ENCODE measurements around the gene RELL1.
"Not testable (repeated sequence)": the region's sequence is repeated elsewhere in the genome, so short reads cannot be mapped to it uniquely, and the experiment has no call there.

Gene RELL1

DNA sequence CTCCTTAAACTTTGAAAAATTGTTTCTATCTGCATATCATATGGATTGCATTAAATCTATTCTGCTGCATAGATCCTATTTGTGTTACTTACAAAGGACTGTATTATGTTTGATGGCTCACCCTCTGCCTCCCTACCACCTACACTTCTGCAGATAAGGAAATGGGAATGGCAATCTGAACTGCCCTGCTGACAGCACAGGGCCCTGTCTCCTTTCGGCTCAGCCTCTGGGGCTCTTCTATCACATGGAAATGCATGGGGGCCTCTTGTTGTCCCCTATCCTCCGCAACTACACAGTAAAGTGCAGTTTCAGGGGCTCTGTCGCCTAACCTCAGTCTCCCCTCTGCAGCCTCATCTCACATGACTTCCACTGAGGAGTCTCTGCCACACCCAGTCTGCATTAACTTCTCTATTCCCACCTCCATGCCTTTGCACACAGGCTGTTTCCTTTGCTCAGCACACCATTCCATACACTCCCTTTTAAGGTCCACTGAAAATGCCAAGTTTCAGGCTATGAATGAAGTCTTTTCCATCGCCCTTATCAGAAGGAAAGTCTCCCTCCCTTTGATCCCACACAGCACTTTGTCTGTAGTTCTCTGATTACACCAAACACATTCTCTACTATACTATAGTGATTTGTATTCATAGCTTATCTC is 12.5 kb downstream of the RELL1 start:
- TF ChIP-seq CTCF (conservative IDR thresholded peaks at IDR 0.05) (no peak), ZFX (IDR thresholded peaks at IDR 0.05) (no peak)
- no peak overlapping the region for H3K27ac ChIP-seq

GRCh38 chr4:37671072-37671471 is 15.1 kb downstream of the RELL1 start:
- H3K27ac ChIP-seq = no peak overlapping the region
- no peak for TF ChIP-seq CTCF (conservative IDR thresholded peaks at IDR 0.05)
- TF ChIP-seq ZFX (IDR thresholded peaks at IDR 0.05) = no peak

DNA sequence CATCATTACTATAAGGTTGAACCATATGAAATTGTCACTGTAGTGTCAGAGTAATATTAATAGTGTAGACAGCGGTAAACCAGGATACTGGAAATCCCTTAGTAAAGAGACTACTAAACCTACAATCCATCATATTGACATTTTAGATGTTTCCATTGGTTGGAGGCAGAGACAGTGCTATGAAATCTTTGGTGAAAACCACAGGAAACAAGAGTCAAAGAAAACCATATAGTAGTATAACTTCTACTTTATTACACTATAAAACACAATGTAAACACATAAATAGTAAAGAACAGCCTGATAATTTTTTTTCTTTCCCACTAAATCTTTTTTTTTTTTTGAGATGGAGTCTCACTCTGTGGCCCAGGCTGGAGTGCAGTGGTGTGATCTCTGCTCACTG is 15.9 kb downstream of the RELL1 start:
- TF ChIP-seq CTCF (conservative IDR thresholded peaks at IDR 0.05) (no peak), ZFX (IDR thresholded peaks at IDR 0.05) (no peak)
- H3K27ac ChIP-seq = peak overlapping the region; percentile 42; the same call in 1 of the 2 replicates

DNA sequence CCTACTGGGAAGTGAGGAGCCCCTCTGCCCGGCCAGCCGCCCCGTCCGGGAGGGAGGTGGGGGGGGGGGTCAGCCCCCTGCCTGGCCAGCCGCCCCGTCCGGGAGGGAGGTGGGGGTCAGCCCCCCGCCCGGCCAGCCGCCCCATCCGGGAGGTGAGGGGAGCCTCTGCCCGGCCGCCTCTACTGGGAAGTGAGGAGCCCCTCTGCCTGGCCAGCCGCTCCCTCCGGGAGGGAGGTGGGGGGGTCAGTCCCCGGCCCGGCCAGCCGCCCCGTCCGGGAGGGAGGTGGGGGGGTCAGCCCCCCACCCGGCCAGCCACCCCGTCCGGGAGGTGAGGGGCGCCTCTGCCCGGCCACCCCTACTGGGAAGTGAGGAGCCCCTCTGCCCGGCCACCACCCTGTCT is 17.1 kb downstream of the RELL1 start:
- not testable (repeated sequence) for H3K27ac ChIP-seq

DNA sequence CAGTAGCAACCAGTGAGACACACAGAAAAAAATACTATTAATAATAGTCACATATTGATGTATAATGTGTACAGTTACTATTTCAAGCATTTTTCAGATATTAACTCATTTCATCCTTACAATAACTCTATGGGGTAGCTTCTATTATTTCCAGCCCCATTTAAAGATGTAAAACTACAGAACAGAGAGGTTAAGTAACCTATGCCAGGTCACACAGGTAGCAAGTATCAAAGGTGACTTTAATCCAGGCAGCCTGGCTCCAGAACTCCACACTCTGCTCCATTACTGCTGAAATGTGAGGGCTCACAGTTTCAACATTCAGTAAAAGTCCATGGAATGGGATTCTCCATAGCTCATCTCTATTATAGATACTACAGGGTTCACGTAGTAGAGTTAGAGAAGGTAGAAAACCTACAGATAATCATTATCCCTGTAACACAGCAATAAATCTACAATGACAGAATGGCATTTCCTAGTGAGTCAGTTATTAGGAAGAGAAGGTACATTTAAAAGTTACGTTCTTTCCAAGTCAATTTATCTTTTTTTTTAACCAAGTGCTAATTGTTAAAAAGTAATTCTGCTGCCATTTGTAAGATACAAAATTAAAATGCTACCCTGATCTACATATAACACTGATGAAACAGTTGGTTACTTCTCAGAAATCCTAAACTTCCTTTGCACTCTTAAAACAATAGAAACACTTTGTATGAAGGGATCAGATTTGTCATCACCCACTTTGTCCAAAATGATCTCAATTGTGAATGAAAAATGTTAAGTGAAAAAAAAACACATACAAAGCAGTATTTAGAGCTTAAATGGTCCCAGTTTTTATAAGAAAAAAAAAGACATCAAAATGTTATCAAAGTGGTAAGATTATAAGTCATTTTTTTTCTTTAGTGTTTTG is 18.7 kb downstream of the RELL1 start:
- TF ChIP-seq CTCF (conservative IDR thresholded peaks at IDR 0.05) = no peak
- TF ChIP-seq ZFX (IDR thresholded peaks at IDR 0.05) = no peak
- no peak overlapping the region for H3K27ac ChIP-seq

GRCh38 chr4:37666625-37667071 is 19.5 kb downstream of the RELL1 start:
- H3K27ac ChIP-seq = peak overlapping the region; percentile 25; the same call in 1 of the 2 replicates
- no peak for TF ChIP-seq ZFX (IDR thresholded peaks at IDR 0.05)
- no peak for TF ChIP-seq CTCF (conservative IDR thresholded peaks at IDR 0.05)

GRCh38 chr4:37665333-37666320 is 20.5 kb downstream of the RELL1 start:
- TF ChIP-seq CTCF (conservative IDR thresholded peaks at IDR 0.05) (no peak), ZFX (IDR thresholded peaks at IDR 0.05) (no peak)
- H3K27ac ChIP-seq = no peak overlapping the region; the same call in 1 of the 2 replicates
